GM12864 (cell line): Measurements from ENCODE around the gene MSX1.

Experiments
- DNase-seq: peaks from one replicate; pipeline ENCODE4 v3.0.0-alpha.2; 2011; ENCODE audit warnings: low read depth
- H3K4me3 ChIP-seq: 2 replicates; pipeline ENCODE4 v1.5.1; 2011; ENCODE audit warnings: mild to moderate bottlenecking, low read depth, low read length, control low read depth
- CTCF ChIP-seq: IDR thresholded peaks from 2 replicates; pipeline ENCODE4 v1.5.1; 2011; ENCODE audit warnings: low read depth, mild to moderate bottlenecking, moderate library complexity, low read length, control low read depth, inconsistent platforms; ENCODE audit errors: missing control alignments

MSX1 gene

GRCh38 chr4:4847011-4847410 lies 12.5 kb upstream of the MSX1 start:
- H3K4me3 ChIP-seq: no peak overlapping the region
- TF ChIP-seq CTCF: no peak
- DNase-seq: no peak

- DNase-seq: no peak
- TF ChIP-seq CTCF: no peak
- no peak overlapping the region for H3K4me3 ChIP-seq
These were observed 10.9 kb upstream of the MSX1 start for GRCh38 chr4:4848540-4848939.

GRCh38 chr4:4849106-4849505 lies 10.4 kb upstream of the MSX1 start:
- no peak for TF ChIP-seq CTCF
- no peak overlapping the region for H3K4me3 ChIP-seq
- DNase-seq: no peak

- H3K4me3 ChIP-seq: no peak overlapping the region
- no peak for DNase-seq
- no peak for TF ChIP-seq CTCF
These were observed 9.8 kb upstream of the MSX1 start for GRCh38 chr4:4849524-4850193.

GRCh38 chr4:4851081-4851480 lies 8.4 kb upstream of the MSX1 start:
- DNase-seq: no peak
- no peak for TF ChIP-seq CTCF
- H3K4me3 ChIP-seq: no peak overlapping the region

- H3K4me3 ChIP-seq: no peak overlapping the region
- DNase-seq: no peak
- no peak for TF ChIP-seq CTCF
These were observed 7.6 kb upstream of the MSX1 start for GRCh38 chr4:4851906-4852305.
